CD4-positive, alpha-beta T cell treated with Interleukin-21 for 1 hour (primary cell): Measurements from ENCODE around the gene CNOT6.

Experiments
- DNase-seq: peaks from one replicate; pipeline ENCODE4 v3.0.0-alpha.2; 2020

The CNOT6 gene

DNA sequence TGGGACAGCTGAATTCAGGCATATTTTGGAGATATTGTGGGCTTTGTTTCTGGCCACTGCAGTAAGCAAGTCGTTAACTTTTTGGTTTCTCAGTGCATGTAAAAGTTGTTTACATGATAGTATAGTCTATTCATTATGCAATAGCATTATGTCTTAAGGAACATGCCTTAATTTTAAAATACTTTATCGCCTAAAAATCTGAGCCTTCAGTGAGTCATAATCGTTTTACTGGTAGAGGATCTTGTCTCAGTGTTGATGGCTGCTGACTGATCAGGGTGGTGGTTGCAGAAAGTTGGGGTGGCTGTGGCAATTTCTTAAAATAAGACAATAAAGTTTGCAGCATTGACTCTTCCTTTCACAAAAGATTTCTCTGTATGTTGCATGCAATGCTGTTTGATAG lies 92.0 kb downstream of the CNOT6 start:
- no peak for DNase-seq

DNA sequence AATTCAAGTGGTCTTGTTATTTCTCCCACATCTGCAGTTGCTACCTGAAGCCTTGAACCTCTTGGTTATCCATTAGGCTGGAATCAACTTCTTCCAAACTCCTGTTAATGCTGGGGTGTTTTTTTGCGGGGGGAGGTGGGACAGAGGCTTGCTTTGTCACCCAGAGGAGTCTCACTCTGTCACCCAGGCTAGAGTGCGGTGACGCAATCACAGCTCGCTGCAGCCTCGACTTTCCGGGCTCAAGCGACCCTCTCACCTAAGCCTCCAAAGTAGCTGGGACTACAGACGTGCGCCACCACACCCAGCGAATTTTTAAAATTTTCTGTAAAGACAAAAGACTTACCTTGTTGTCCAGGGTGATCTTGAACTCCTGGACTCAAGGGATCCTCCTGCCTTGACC lies 92.7 kb downstream of the CNOT6 start:
- no peak for DNase-seq

DNA sequence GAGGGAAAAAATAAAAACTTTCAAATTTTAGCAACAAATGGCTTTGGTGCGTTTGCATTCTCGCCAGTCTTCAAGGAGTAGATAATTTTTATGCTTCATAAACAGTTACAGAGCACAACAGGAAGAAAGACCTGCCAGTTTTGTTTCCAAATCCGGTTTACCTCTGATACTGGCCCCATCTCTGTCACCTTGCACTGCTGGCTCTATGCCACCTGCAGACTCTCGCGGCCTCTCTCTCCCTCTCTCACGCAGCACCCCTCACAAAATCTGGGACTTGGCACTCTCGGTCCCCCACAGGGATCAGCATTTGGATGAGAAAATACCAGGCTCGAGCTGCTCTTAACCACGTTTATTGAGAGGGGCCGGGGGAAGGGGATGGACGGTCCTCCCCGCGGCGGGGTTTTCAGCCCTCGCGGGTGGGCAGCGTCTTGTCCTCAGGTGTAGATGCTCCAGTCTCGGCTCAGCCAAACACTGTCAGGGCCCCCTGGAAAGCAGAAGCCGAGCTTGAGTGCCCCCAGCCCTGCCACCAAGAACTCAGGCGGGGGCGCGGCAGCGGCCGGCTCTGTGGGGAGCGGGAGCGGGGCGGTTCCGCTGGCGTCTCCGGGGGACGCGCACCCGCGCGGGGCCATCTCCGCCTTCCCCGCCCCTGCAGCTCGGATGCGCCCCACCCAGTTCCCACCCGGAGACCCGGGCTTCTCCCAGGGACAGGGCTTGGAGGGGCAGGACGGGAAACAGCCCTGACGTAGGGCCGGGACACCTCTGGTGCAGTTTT lies 95.8 kb downstream of the CNOT6 start:
- no peak for DNase-seq

DNA sequence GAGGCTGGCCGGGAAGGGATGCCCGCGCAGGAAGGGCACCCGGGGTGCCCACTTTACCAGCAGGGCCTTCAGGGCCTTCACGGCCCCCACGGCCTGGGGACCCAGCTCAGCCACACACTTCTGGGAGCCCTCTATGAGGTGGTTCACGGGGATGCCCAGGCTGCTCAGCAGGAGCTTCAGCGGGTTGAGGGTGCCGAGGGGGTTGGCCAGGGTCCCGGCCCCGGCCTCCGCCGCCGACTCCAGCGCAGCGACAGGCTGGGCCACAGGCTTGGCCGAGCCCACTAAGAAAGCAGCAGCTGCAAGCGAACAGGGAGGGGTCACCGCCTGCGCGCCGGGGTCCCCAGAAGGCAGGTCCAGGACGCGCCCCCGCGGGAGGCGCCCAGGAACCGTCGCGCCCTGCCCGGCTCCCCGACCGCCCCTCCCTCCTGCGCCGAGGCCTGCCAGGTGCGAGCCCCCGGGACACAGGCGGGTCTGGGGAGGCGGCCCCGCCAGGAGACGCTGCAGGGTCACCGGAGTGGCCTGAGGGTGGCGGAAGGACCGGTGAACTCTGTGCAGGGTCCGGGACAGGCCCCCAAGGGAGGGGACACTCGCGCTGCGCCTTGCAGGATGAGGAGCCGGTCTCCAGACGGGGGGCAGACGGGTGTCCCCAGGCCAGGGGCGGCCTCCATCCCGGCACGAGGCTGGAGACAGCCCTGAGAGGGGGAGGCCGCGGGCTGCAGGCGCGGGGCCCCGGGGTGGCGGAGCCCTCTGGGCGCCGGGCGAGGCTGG lies 96.5 kb downstream of the CNOT6 start:
- DNase-seq = no peak

DNA sequence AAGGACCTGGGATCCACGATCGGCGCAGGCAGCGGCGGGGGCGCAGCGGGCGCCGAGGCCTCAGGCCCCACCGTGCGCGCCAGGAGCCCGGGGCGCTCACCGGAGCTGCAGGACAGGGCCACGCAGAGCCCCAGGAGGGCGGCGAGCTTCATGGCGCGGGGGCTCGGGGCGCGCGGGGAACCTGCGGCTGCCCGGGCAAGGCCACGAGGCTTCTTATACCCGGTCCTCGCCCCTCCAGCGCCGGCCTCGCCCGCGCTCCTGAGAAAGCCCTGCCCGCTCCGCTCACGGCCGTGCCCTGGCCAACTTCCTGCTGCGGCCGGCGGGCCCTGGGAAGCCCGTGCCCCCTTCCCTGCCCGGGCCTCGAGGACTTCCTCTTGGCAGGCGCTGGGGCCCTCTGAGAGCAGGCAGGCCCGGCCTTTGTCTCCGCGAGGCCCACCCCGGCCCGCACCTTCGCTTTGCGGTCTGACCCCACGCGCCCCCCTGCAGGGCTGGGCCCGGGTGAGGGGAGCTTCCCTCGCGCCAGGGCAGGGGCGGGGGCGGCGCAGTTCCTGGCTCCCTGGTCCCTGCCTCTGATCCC lies 97.2 kb downstream of the CNOT6 start, which contains the start of gene SCGB3A1:
Gene SCGB3A1, minus strand, starts transcription at position 189 of the 577 bp plus-strand sequence. Its CDS starts 37 bp downstream, at position 152.
- no peak for DNase-seq

DNA sequence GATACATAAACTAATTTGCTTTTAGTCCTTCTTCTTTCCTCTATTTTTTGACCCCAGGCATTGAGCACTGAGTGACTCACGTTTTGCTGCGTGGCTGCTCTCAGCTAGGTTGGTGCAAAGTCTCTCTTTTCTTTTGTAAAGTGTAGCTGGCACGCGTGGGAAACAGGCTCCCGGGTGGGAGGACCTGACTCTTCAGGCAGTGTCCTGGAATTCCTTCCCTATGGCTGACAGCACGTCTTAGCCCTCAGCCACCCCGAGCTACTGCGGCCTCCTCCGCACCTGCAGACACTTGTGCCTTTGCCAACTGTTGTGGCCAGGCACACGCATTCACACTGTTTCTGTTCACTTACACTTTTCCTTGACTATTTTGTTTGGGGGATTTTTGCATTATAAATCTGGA lies 98.0 kb downstream of the CNOT6 start:
- no peak for DNase-seq

DNA sequence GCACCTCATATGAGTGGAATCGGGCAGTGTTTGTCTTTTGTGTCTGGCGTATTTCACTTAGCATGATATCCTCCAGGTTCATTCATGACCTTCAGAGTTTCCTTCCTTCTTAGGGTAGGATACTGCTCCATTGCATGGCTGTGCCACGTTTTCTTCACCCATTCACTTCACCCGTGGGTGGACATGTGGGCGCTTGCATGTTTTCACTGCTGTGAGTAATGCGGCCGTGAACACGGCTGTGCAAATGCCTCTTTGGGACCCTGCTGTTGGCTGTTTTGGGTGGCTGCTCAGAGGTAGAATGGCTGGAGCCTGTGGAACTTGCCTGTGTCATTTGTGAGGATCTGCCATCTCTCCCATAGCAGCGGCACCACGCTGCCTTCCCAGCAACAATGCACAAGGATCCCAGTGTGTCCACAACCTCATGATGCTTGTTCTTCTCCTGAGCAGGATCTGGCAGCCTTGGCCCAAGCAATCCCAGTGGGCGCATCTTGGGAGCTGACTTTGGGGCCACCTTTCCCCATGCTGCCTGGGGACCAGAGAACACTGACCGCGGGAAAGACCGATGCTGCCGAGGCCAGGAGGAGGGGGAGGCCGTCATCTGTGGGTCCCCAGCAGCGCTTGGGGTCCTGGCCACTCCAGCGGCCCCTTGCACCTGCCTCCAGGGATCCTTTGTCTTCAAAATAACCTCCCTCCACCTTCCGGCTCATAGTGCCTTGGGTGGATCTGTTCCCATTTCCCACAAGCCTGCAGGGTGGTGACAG lies 99.4 kb downstream of the CNOT6 start:
- no peak for DNase-seq

DNA sequence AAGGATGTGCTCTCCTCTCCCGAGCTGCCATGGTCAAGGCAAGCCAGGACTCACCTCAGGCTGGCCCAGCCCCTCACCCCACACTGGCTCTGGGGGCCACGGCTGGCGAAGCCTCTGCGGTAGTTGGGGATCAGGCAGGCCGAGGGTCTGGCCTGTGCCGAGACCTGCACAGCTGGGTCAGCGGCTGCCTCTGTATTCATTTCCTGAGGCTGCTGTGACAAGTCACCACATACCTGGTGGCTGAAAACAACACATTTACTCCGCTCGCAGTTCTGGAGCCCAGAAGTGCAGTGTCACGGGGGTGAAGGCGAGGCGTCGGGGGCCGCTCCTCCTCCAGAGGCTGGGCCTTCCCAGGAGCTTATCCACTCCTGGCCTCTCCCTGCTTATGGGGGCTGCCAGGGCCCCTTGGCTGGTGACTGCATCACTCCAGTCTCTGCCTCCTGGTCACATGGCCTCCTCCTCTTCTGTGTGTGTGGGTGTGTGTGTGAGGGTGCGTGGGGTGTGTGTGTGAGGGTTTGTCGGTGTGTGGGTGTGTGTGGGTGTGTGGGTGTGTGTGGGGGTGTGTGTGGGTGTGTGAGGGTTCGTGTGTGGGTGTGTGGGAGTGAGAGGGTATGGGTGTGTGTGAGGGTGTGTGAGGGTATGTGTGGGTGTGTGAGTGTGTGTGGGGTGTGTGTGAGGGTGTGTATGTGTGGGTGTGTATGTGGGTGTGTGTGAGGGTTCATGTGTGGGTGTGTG lies 100.3 kb downstream of the CNOT6 start:
- DNase-seq = no peak

DNA sequence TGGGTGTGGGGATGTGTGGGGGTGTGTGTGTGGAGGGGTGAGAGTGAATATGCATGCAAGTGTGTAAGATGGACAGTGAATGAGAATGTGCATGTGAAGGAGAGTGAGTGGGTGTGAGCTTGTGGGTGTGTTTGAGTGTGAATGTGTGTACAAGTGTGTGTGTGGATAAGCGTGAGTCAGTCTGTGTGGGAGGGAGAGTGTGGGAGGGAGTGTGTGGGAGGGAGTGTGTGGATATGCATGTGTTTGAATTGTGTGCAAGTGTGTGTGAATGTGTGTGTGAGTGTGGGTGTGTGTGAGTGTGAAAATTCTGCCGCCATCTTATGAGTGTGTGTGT lies 100.8 kb downstream of the CNOT6 start:
- no peak for DNase-seq

DNA sequence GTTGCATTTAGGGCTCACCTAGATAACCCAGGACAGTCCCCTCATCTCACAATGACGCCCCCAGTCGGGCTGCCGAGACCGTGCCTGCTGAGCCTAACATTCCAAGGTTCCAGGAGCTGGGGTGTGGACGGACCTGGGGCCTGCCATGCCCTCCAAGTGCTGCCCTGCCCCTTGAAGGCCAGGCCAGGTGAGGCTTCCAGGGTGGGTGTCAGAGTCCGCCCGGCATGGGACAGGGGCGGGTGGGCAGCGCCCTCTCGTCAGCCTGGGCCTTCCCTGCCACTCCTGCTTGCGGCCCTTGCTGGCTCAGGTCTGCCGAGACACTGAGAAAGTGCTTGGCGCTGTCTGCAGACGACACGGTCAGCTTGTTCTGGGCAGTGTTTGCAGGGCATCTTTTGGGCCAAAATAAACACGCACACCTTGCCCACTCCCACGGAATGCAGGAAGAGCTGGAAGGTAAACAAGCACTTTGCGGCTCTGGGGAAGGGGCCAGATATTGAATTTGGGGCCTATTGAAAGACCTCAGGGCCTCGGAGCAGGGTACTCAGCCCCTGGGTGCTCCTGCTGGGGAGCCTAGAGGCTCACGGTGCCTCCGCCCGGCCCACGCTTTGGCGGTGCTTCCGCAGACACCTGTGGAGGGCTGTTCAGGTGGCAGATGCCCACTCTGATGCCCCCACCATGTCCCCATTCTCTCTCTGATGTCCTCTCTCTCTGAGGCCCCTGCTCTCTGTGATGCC lies 101.4 kb downstream of the CNOT6 start:
- DNase-seq = no peak

DNA sequence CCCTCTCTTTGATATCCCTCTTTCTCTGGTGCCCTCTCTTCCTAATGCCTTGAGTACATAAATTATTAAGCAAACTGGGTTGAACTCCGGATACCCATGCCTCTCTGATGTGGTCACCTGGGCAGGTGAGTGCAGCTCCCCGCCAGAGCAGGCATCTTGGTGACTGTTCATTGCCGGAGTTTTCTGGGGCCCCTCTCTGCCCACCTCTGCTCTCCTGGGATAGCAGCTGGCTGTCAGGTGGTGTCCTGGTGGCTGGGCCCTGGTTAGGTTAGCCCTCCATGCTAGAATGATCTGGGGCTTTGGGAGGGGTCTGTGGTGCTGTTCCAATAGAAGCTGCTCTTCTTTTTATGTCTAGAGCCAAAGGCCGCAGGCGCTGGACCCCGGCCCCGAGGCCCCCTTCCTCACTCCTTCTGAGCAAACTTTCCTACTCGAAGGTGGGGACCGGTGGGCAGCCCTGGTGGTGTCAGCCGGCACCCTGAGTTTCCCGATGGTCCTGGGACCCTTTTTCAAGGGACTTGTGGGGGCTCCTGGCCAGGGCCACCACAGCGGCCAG lies 102.0 kb downstream of the CNOT6 start:
- DNase-seq = no peak

DNA sequence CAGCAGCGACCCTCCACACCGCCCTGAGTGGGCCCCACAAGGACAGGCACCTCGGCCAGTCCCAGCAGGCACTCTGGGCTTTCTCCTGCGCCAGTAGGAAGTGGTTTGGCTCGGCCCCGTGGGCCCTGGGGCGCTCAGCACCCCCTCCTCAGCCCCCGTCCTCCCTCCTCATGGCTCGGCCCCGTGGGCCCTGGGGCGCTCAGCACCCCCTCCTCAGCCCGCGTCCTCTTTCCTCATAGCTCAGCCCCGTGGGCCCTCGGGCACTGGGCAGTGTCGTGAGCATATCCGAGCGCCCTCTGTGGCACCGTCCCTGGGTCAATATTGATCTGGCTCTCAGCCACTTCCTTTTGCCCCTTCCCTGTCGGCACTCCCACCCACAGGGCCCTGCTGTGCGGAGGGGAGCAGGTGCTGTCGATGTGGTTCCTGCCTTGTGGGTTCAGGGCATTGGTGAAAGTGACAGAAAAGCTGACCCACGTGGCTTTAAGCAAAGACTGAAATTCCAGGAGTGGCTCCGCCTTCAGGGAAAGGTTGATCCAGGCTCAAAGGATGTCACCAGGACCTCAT lies 102.6 kb downstream of the CNOT6 start:
- DNase-seq = no peak

DNA sequence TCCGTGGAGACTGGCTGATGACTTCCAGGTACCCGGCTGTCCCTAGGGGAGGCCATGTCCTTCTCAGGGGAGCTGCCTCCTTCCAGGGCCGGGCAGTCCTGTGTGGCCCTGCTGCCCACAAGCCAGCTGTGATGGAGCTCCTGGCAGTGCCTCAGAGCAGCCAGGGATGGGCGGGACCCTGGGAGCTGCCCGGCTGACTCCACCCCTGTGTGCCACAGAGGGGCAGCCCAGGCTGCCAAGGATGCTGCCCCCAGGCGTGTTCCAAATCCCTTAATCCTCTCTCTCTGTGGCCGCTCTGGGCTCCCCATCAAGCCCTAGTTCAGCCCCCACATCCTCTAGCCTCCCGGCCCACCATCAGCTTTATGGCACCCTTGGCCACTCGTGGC lies 104.1 kb downstream of the CNOT6 start:
- no peak for DNase-seq

DNA sequence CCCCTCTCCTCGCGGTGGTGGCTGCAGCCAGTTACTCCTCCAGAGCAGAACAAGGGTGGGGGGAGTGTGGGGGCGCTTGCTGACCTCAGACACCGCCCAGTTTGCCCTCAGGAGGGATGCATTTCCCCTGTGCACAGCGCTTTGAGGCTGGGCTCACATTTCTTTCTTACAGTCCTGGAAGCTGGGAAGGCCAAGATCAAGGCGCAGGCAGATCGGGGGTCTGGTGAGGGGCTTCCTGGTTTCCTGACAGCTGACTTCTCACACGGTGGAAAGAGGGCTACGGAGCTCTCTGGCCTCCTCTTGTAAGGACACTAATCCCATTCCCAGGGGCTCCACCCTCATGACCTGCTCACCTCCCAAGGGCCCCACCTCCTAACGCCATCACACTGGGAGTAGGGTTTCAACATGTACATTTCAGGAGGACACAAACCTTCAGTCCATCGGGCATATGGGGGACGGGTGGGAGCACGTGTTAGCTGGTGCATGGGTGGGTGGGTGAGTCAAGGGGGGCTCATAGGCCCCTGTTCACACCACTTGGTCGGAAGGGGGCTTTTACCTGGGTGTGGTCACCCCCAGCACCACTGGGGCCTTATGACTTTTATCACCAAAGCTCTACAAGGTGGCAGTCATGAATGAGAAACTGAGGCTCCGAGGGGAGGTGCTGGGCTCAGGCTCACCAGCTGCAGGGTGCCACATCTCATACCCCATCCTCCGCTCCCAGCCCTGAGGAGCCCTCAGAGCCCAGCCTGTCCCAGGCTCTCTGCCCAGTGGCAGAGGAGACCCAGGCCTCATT lies 104.8 kb downstream of the CNOT6 start:
- DNase-seq = no peak

DNA sequence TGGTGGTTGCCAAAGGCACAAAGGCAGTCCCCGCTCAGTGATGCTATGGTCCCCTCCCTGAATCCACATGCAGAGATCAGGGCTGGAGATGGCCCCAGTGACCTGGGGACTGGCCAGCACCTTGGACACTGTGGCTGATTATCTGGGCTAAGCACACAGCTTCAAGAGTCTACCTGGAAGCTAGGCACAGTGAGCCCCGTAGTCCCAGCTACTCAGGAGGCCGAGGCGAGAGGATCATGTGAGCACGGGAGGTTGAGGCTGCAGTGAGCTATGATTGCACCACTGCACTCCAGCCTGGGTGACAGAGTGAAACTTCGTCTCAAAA lies 105.4 kb downstream of the CNOT6 start:
- DNase-seq = no peak

DNA sequence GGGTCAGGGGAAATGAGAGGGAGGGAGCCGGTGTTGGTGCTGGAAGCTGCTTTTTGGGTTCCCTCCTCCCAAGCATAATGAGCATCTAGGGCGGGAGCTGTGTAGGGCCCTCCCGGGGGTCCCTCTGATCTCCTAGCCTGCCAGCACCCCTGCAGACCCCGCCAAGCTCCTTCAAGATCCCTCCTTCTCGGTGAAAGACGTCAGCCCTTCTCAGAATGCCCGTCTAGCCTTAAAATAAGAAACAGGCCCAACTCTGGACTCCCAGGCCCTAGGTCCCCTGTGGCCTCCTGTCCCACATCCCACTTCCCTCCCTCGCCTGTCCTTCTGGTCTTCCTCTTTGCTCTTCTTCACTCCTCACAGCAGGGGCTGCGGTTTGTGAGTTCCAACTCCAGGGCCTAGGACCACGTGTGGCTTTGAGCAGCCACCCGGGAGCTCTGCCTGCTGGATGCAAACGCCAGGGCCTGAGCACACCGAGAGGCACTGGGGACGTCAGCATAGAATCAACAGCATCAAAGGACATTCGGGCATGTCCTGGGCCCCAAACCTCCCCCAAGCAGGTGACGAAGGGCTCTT lies 105.9 kb downstream of the CNOT6 start:
- DNase-seq = no peak

DNA sequence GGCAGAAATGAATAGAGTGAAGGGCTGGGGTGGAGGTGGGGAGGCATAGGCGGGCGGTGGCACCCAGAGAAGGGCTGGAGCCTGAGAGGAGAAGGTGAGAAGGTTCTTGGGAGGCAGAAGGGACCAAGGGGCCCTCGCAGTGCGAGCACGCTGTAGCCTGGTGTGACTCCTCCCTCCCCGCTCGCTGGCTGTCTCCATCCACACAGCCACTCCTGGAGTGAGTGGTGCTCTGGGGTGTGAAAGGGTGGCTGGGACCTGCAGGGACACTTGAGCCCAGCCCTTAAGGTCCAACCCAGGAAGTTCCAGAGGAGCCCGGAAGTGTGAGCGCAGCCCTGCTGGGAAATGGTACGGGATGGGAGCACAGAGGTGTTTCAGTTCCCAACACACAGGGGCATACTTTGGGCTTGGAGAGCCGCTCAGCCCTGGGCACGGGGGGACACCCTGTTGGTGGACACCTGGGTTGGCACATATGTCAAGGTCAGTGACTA lies 106.4 kb downstream of the CNOT6 start:
- DNase-seq = no peak

DNA sequence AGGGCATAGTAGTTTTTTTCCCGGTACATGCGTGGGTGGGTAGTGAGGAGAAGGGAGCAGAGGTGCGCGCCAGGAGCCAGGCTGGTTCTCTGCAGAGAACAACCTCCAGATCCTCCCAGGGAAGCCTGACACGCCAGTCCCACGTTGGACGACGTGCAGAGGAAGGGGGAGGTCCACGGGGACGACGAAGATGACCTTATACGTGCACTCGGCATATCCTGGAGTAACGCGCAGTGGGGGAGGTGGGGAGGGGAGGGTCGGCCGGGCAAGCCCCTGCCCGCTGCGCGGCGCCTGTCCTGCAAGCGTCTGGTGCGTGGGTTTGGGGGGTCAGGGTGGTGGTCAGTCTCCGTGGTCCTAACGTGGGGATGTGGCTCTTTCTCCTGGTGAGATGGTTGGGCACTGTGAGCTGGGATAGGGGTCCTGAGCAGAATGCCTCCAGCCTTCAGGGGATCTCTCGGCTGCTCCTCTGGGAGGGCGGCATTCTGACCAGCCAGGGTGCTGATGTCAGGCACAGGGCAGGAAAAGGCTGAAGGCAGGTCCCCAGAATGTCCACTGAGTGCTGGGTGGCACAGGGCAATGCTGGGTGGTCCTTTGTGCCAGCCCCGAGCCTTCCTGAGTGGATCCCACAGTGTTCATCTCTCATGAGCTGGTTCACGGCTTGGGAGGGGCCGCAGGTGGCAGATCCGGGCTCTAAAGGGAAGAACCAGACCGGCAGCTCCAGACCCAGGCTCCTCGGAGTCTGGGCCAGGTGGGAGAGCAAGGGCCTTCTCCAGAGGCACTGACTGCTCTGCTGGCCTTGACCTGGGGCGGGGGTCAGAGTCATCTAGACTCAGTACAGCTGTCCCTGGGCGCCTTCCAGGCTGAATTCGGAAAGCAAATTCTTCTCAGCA lies 107.7 kb downstream of the CNOT6 start:
- no peak for DNase-seq

DNA sequence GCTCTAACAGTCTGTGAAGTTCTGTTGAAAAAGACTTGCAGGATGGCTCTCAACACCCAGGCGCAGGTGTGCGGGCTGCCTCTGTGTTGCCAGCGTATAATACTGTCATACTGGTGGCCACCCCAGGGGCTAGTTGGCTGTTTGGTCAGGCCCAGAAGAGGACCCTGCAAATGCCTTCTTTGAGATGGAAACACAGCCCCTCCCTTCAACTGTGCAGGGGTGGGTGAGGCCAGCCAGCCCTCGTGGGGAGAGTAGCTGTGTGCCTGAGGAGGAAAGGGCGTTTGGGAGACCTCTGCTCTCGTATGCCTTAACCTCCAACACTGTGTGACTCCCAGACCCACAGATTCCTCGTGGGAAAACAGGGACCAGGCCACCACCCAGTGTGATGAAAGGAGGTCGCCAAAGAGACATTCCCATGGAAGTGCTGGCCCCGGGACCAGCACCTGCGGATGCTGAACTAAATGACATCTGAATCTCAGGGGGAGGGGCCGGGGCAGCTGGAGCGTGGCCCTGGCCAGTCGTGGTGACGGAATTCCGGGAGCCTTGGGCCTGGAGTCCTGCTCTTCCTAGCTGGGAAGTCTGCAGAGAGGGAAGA lies 108.4 kb downstream of the CNOT6 start:
- DNase-seq = no peak
